Activated CD8-positive, alpha-beta memory T cell treated with anti-CD3 and anti-CD28 coated beads, Interleukin-2, amount 50 U/mL, for 24 hours (primary cell): ENCODE measurements around the gene ACTN3.
"Not testable (repeated sequence)": the region's sequence is repeated elsewhere in the genome, so short reads cannot be mapped to it uniquely, and the experiment has no call there.

Experiments used
- DNase-seq: peaks from one replicate; pipeline ENCODE4 v3.0.0-alpha.2; 2020; ENCODE audit errors: extremely low read depth

The ACTN3 gene

GRCh38 chr11:66544952-66545351, 1.8 kb upstream of the ACTN3 start:
- DNase-seq, result not testable (repeated sequence)

- DNase-seq, result peak; percentile 72
Measured at GRCh38 chr11:66545701-66546367, 869 bp upstream of the ACTN3 start, which contains the start of gene ZDHHC24. Gene ZDHHC24 (minus strand): TSS chr11:66546048. CDS start chr11:66546003, 45 bp downstream.

- DNase-seq, result no peak
Measured at GRCh38 chr11:66546966-66547661, 411 bp downstream of the ACTN3 start.

DNA sequence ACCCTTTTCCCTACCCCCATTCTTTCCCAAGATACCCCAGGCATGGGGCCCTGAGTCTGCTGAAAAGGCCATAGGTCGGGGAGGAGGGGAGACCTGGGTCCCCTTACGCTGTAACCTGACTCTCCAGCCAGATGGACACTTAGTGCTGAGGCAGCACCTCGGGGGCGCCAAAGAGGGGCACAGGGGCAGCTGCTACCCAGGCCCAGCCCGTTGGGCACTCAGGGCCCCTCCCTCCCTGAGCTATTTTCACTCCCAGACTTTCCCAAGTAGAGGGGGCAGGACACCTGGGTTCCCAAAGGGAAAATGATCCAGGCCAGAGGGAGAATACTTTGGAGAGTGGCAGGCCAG, 933 bp downstream of the ACTN3 start:
- DNase-seq, result no peak

DNA sequence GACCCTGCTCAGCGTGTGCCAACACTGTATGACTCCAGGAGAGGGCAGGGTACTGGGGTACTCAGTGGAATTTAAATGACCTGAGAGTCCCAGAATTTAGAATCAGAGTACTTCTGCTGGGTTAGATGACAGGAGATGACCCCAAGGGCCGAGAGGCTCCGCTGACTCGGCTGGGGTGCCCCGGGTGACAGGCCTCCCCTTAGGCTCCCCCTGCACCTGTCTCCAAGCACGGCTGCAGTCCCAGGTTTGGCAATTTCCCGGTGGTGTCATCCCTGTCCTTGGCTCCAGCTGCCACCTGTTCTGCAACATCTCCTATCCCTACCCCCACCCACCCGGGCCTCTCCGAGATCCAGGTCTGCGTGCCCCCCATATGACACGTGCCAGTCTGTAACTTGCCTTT, 1.3 kb downstream of the ACTN3 start:
- DNase-seq, result no peak

DNA sequence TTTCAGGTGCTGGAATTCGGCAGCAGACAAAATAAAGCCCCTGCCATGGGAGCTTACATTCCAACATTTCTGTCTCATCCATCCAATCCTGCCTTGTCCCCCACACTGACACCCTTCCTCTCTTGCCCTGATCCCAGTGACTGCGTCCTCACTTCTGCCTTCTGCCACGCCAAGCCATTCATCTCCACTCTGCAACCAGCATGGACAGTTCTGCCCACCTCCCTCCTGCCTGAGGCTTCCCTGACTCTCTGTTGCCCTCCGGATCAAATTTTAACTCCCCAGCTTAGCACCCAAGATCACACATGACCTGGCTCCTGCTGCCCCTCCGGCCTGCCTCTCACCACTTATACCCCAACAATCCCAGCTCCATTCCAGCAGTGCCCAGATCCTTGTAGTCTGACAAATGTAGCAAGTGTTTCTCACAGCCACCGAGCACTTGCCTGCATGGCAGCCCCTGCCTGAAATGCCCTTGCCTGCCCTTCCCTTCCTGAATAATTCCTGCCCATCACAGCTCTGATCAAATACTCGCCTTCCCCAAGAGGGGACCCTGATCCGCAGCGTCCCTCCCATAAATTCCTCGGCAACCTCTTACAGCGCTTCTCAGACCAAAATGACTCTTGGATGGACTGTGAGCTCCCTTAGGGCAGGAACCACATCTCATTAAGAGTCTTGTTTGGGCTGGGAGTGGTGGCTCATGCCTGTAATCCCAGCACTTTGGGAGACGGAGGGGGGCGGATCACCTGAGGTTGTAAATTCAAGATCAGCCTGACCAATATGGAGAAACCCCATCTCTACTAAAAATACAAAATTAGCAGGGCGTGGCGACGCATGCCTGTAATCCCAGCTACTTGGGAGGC, 2.3 kb downstream of the ACTN3 start:
- no peak for DNase-seq

DNA sequence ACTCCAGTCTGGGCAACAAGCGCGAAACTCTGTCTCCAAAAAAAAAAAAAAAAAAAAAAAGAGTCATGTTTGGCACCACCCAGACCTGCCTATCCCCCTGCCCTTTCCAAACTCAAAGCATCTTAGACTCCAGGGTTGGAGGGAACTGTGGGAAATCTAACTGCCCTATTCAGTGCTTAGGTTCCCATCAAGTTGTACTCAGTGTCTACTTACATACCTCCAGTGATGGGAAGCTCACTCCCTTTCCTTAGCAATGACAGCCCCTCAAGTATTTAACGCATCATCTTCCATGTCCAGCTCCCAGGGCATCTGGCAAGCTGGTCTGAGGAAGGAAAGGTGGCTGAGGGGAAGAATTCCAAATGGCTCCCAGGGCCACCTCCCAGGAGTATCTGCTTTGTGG, 3.0 kb downstream of the ACTN3 start:
- DNase-seq, result no peak

- DNase-seq, result no peak
Measured at GRCh38 chr11:66550887-66551286, 4.2 kb downstream of the ACTN3 start.

DNA sequence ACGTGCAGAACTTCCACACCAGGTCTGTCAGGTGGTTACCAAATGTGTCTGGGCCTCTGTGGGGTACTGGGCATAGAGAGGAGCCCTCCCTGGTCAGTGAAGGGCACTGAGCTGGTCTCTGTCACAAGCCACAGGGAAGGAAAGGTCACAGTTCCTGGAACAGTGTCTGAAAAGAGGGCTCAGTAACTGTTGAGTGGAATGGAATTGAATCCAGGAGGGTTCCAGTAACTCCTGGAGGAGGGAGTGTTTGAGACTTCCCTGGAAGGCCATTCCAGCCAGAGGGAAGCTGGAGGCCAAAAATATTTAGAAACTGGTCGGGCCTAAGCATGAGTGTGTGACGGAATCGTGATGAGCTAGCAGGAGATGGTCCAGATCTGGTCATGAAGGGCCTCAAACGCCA, 7.9 kb downstream of the ACTN3 start:
- DNase-seq, result no peak

- no peak for DNase-seq
Measured at GRCh38 chr11:66555416-66555815, 8.7 kb downstream of the ACTN3 start.

DNA sequence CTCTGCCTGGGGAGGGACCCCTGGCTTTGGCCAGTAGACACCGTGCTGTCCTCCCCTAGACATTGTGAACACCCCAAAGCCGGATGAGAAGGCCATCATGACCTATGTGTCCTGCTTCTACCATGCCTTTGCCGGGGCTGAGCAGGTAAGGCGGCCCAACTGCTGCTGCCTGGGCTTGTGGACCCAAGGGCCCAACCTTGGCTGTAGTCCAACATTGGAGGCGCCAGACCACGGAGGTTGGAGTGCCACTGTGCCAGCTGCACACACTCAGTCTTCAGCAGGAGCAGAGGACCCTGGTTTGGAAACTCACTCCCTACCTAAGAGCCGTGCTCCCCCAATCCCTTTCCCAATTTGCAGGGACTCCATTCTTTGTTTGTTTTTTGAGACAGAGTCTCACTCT, 9.4 kb downstream of the ACTN3 start:
- DNase-seq, result no peak

- DNase-seq, result no peak
Measured at GRCh38 chr11:66557733-66558326, 11.1 kb downstream of the ACTN3 start.

- DNase-seq, result no peak
Measured at GRCh38 chr11:66559142-66559865, 12.6 kb downstream of the ACTN3 start.

DNA sequence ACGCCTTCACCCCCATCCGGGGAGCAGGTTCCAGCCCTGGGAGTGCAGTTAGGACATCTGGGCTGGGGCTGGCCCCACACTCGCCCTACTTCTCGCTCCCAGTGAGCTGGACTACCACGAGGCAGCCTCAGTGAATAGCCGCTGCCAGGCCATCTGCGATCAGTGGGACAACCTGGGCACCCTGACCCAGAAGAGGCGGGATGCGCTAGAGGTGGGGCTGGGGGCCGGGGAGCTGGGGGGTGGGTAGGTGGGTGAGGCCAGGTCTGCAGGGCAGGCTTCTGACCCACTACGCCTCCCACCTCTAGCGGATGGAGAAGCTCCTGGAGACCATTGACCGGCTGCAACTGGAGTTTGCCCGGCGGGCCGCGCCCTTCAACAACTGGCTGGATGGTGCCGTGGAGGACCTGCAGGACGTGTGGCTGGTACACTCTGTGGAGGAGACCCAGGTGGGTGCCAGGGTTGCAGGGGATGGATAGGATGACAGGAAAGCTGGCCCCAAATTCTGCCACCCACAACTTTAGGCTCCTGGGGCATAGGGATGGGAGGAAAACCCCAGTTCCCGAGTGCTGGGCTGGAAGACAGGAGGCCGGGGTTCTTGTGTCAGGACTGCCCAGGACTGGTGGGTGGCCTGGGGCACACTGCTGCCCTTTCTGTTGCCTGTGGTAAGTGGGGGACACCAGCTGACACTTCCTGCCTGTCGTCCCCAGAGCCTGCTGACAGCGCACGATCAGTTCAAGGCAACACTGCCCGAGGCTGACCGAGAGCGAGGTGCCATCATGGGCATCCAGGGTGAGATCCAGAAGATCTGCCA, 13.4 kb downstream of the ACTN3 start:
- no peak for DNase-seq

DNA sequence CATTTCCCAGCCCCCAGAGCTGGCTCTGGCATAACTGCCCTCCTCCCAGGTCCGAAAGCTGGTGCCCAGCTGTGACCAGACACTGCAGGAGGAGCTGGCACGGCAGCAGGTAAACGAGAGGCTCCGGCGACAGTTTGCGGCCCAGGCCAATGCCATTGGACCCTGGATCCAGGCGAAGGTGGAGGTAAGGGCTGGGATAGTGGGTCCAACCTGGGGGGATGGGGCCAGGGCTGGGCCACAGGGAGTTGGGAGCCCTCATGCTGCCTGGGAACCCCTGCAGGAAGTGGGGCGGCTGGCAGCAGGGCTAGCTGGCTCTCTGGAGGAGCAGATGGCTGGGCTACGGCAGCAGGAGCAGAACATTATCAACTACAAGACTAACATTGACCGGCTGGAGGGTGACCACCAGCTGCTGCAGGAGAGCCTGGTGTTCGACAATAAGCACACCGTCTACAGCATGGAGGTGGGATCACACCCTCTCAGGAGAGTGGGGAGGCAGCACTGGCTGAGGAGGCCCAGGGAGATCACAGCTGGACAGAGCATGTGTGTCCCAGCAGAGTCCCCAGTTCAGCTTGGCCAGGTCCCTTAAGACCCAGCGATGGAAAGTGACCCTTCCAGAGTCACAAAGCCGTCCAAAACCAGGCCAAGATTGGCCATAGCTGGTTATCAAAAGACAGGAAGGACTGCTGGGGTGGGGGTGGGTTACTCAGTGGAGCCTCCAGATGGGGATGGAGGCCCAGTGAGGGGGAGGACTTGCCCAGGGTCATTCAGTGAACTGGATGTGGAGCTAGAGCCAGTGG, 14.7 kb downstream of the ACTN3 start:
- DNase-seq, result no peak

GRCh38 chr11:66561975-66562248, 15.2 kb downstream of the ACTN3 start:
- no peak for DNase-seq

DNA sequence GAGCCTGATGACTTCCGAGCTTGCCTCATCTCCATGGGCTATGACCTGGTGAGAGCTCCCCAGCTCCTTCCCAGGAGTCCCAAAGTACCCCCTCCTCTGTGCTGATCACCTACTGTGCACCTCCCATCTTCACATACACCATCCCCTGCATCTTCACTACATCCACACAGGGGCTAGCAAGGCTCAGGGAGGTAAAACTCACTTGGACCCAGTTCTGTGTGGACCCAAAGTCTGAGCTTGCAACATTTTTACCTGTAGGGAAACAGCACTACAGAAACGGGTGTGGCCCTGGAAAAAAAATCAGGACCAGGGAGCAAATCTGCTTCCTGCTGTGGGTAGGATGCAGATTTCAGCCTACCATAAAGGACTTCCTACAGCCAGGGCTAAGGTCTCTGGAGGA, 15.6 kb downstream of the ACTN3 start:
- no peak for DNase-seq

- no peak for DNase-seq
Measured at GRCh38 chr11:66562907-66563583, 16.3 kb downstream of the ACTN3 start.

- no peak for DNase-seq
Measured at GRCh38 chr11:66563832-66564231, 17.1 kb downstream of the ACTN3 start.

DNA sequence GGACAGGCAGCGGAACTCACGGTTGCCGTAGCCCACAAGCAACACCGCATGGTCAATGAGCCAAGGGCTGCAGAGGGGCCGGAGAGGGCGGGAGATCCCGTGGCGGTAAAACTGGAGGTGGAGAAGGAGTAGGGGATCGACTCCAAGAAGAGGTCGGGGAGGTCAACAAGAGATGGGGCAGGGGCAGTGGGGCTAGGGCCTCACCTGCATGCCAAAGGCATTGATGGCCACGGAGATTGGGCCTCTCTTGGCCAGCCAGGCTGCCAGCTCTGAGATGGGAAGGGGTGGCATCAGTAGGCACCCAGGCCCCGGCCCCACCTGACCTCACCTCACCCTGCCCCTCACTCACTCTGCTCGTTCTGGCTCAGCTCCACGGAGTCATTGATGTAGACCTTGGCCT, 17.8 kb downstream of the ACTN3 start:
- DNase-seq, result no peak
